HEK293T (cell line): ENCODE data around the gene ST8SIA2.

Experiments
- CTCF ChIA-PET: fragments of 350-600 bp; formaldehyde crosslinking; extraction: SDS; loops from one replicate; lab custom pipeline; 2021; ENCODE audit warnings: antibody characterized with exemption, inconsistent platforms; lab: Yijun Ruan, JAX
- POLR2A ChIA-PET: fragments of 350-600 bp; formaldehyde crosslinking; extraction: SDS; loops from one replicate; lab custom pipeline; 2020; ENCODE audit warnings: antibody characterized with exemption, inconsistent platforms; lab: Yijun Ruan, JAX
- DNase-seq: peaks from one replicate; pipeline ENCODE4 v3.0.0; 2012; ENCODE audit warnings: mixed read lengths; ENCODE audit errors: extremely low spot score
- ARNT ChIP-seq: fragments of 450-650 bp; IDR thresholded peaks from 2 replicates; pipeline ENCODE4 v1.6.1; 2017; ENCODE audit warnings: mild to moderate bottlenecking
- BHLHE40 ChIP-seq: fragments of 450-650 bp; IDR thresholded peaks from 2 replicates; pipeline ENCODE4 v1.6.1; 2016; ENCODE audit warnings: mild to moderate bottlenecking, moderate library complexity, borderline replicate concordance
- CTBP1 ChIP-seq: fragments of 450-650 bp; IDR thresholded peaks from 2 replicates; pipeline ENCODE4 v1.6.1; 2016; ENCODE audit warnings: borderline replicate concordance
- ELF4 ChIP-seq: fragments of 450-650 bp; IDR thresholded peaks from 2 replicates; pipeline ENCODE4 v1.6.1; 2017; ENCODE audit warnings: antibody characterized with exemption
- FOXA1 ChIP-seq: fragments of 450-650 bp; IDR thresholded peaks from 2 replicates; pipeline ENCODE4 v1.6.1; 2016; ENCODE audit warnings: mild to moderate bottlenecking
- FOXK2 ChIP-seq: fragments of 450-650 bp; IDR thresholded peaks from 2 replicates; pipeline ENCODE4 v1.6.1; 2016; ENCODE audit warnings: mild to moderate bottlenecking
- FOXM1 ChIP-seq: fragments of 450-650 bp; IDR thresholded peaks from 2 replicates; pipeline ENCODE4 v1.6.1; 2017; ENCODE audit warnings: mild to moderate bottlenecking, borderline replicate concordance
- HDGF ChIP-seq: fragments of 450-650 bp; IDR thresholded peaks from 2 replicates; pipeline ENCODE4 v1.6.1; 2017; ENCODE audit warnings: antibody characterized with exemption, borderline replicate concordance
- L3MBTL2 ChIP-seq: fragments of 450-650 bp; conservative IDR thresholded peaks from 2 replicates; pipeline ENCODE4 v1.6.1; 2016; ENCODE audit warnings: mild to moderate bottlenecking
- LEF1 ChIP-seq: fragments of 450-650 bp; IDR thresholded peaks from 2 replicates; pipeline ENCODE4 v1.6.1; 2017; ENCODE audit warnings: mild to moderate bottlenecking, borderline replicate concordance
- NFRKB ChIP-seq: fragments of 450-650 bp; IDR thresholded peaks from 2 replicates; pipeline ENCODE4 v1.6.1; 2016; ENCODE audit warnings: mild to moderate bottlenecking, moderate library complexity
- PKNOX1 ChIP-seq: fragments of 450-650 bp; IDR thresholded peaks from 2 replicates; pipeline ENCODE4 v1.6.1; 2016
- SP1 ChIP-seq: fragments of 450-650 bp; IDR thresholded peaks from 2 replicates; pipeline ENCODE4 v1.6.1; 2017
- SUZ12 ChIP-seq: fragments of 450-650 bp; IDR thresholded peaks from 2 replicates; pipeline ENCODE4 v1.6.1; 2016; ENCODE audit warnings: mild to moderate bottlenecking
- TARDBP ChIP-seq: fragments of 450-650 bp; IDR thresholded peaks from 2 replicates; pipeline ENCODE4 v1.6.1; 2016
- ZNF384 ChIP-seq: fragments of 450-650 bp; IDR thresholded peaks from 2 replicates; pipeline ENCODE4 v1.6.1; 2016

ST8SIA2 gene

GRCh38 chr15:92383519-92384324 is 10.0 kb upstream of the ST8SIA2 start:
- CTCF ChIA-PET = interaction anchor here (1.0 to 1.4 kb wide), 2 partner anchors 10 to 290 kb away, joined by 3 read pairs; partner anchors contain the start of gene ST8SIA2
- POLR2A ChIA-PET = no interaction called here
- TF ChIP-seq L3MBTL2 (no peak), BHLHE40 (no peak), CTBP1 (no peak), PKNOX1 (no peak), HDGF (no peak), NFRKB (no peak)
- peak; percentile 58 for DNase-seq

DNA sequence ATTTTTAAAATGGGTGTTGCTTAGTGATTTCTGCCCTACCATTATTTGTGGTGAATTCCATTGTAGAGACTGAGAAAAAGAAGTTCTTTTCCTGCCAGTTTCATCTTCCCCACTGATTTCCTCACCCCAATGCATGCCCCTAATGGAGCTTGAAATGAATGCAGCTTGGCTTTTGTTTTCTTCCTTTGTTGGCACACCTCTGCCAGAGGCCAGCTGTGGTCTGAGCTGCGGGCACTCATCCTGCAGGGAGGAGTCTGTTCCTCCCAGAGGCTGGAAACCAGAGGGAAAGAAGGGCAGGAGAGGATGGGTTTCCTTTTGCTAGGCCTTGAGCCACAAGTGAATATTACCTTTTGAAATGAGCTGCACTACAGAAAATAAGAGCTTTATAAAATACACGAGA is 9.3 kb upstream of the ST8SIA2 start:
- CTCF ChIA-PET = interaction anchor here (1.0 to 1.4 kb wide), 2 partner anchors 9 to 291 kb away, joined by 3 read pairs; partner anchors contain the start of gene ST8SIA2
- no peak for DNase-seq
- no peak for TF ChIP-seq FOXK2
- no peak for TF ChIP-seq BHLHE40
- TF ChIP-seq LEF1 = no peak
- TF ChIP-seq HDGF = no peak
- TF ChIP-seq TARDBP = no peak
- no peak for TF ChIP-seq SUZ12
- no peak for TF ChIP-seq CTBP1
- TF ChIP-seq ARNT = no peak
- TF ChIP-seq ELF4 = no peak
- POLR2A ChIA-PET = no interaction called here

DNA sequence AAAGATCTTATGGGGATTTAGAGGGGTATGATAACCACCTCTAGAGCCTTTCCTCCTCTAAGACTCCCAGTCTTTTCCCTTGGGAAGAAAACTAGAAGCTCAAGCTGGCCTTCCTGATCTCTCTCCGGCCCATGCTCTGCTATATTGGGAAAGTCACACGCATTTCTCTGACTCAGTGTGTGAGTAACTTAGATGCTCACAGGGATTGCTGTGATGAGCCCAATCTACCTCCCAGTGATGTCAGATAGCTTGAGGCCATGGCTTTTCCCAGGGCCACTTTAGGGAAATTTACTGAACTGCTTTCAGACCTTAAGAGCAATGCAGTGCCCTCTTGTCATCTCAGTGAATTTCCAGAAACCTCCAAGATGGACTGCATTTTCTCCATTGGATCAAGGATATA is 8.6 kb upstream of the ST8SIA2 start:
- CTCF ChIA-PET = interaction anchor here (0.6 to 1.4 kb wide), 4 partner anchors 9 to 707 kb away, joined by 3 to 4 read pairs (median 4); partner anchors contain the start of gene ST8SIA2
- POLR2A ChIA-PET = no interaction called here
- TF ChIP-seq ARNT = no peak
- no peak for TF ChIP-seq SUZ12
- TF ChIP-seq HDGF = no peak
- no peak for TF ChIP-seq FOXA1
- no peak for TF ChIP-seq FOXM1
- no peak for TF ChIP-seq PKNOX1
- TF ChIP-seq TARDBP = no peak
- TF ChIP-seq SP1 = no peak
- TF ChIP-seq BHLHE40 = no peak
- no peak for TF ChIP-seq FOXK2
- no peak for TF ChIP-seq NFRKB
- no peak for TF ChIP-seq CTBP1
- TF ChIP-seq ZNF384 = no peak
- no peak for TF ChIP-seq LEF1
- no peak for TF ChIP-seq ELF4
- no peak for TF ChIP-seq L3MBTL2
- DNase-seq = no peak

DNA sequence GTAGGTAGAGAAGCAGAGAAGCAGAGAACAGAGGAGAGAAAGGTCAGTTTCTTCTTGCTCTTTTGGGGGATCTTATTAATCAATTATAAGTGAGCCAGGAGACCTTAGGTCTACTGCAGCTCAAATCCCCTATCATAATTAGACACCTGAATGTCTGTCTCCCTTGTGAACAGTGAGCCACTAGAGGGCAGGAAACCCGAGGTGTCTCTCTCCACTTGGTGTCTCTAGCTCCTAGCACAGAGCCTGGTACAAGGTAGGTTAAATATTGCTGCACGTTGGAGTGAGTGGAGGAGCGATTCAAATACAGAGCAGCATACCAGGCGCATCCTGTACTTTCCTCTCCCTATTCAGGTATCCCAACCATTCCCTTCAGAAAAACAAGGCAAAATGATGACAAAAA is 2.0 kb upstream of the ST8SIA2 start:
- POLR2A ChIA-PET = interaction anchor here (0.6 kb wide), 1 partner anchor 344 kb away, joined by 3 read pairs; no protein-coding TSS in a partner anchor
- CTCF ChIA-PET = interaction anchor here (1.0 to 1.6 kb wide), 4 partner anchors 9 to 323 kb away, joined by 3 to 9 read pairs (median 4); no protein-coding TSS in a partner anchor
- TF ChIP-seq ARNT (no peak), L3MBTL2 (no peak), PKNOX1 (no peak), FOXA1 (no peak), LEF1 (no peak), ZNF384 (no peak), TARDBP (no peak), BHLHE40 (no peak), ELF4 (no peak), NFRKB (no peak), SP1 (no peak), CTBP1 (no peak), SUZ12 (no peak), FOXM1 (no peak), HDGF (no peak), FOXK2 (no peak)
- peak; percentile 42 for DNase-seq

- ChIA-PET CTCF (no interaction called here), POLR2A (interaction anchor here (1.7 kb wide), 1 partner anchor 10 kb away, joined by 5 read pairs; no protein-coding TSS in a partner anchor)
- no peak for TF ChIP-seq FOXA1
- TF ChIP-seq PKNOX1 = no peak
- no peak for TF ChIP-seq HDGF
- TF ChIP-seq ZNF384 = no peak
- no peak for TF ChIP-seq TARDBP
- no peak for TF ChIP-seq NFRKB
- no peak for TF ChIP-seq FOXM1
- DNase-seq = no peak
These were observed 1.2 kb upstream of the ST8SIA2 start for GRCh38 chr15:92392462-92392861.
